Adrenal gland (tissue), 5 donors: Measurements from ENCODE around the gene COBLL1.

Experiments used
- CTCF ChIP-seq, 6 experiments: fragments of 450-650 bp in 4 of 6; fragments of 200-600 bp in 2 of 6; sonication (generic) in 1 of 6; IDR thresholded peaks; 1 replicate in 5 of 6; 2 replicates in 1 of 6; pipeline versions ENCODE4 v1.5.1 to v1.8.0; 2016 to 2021; ENCODE audit warnings: antibody characterized with exemption in 6 of 6, mild to moderate bottlenecking in 2 of 6, moderate library complexity in 1 of 6
- POLR2A ChIP-seq, 2 donors: fragments of 450-650 bp; IDR thresholded peaks; one replicate each; pipeline ENCODE4 v1.6.1; 2017; ENCODE audit warnings: antibody characterized with exemption in 2 of 2, mild to moderate bottlenecking in 2 of 2, moderate library complexity in 1 of 2
- donor health status: DM: no; HTN: no; CAD: no.

DNA sequence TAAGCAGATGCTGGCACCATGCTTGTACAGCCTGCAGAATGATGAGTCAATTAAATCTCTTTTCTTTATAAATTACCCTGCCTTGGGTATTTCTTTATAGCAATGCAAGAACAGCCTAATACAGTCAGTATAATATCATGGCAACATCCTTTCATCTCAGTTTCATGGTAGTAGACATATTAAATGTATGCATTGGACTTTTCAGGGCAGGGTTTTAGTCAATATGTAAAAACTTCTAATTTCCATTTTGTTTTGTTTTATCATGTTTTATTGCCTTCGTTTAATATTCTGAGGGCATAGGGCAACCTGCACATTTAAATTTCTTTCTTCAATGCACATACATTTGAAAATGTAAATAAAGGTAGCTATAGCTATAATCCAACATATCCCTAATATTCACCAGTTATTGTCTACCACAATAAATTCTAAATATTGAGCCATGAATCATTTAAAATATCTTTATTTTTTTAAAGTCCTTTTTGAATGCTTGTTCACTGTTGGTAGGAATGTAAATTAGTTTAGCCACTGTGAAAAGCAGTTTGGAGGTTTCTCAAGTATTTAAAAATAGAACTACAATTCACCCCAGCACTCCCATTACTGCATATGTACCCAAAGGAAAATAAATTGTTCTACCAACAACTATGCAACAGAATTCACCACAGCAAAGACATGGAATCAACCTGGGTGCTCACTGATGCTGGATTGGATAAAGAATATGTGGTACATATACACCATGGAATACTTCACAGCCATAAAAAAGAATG lies 178.6 kb downstream of the COBLL1 start:
- TF ChIP-seq POLR2A (IDR thresholded peaks at IDR 0.05) (no peak), CTCF (IDR thresholded peaks at IDR 0.05) (no peak)
